Suprapubic skin (tissue), 4 donors: Measurements from ENCODE around the gene ANKMY1. TPM values are rescaled to one million over a fixed set of nuclear protein-coding genes. Genes with fewer than 3 reads are reported as not detected.

Source experiments
- DNase-seq, 2 donors: peaks; one replicate each; pipeline ENCODE4 v3.0.0-alpha.2; 2019; ENCODE audit warnings: low spot score in 2 of 2
- H3K27ac ChIP-seq: fragments of 200-600 bp; sonication (generic); one replicate; pipeline ENCODE4 v1.5.1; 2019
- H3K27me3 ChIP-seq: fragments of 200-600 bp; sonication (generic); one replicate; pipeline ENCODE4 v1.5.1; 2019
- H3K36me3 ChIP-seq: fragments of 200-600 bp; sonication (generic); one replicate; pipeline ENCODE4 v1.5.1; 2019
- H3K4me1 ChIP-seq: fragments of 200-600 bp; sonication (generic); one replicate; pipeline ENCODE4 v1.5.1; 2019
- H3K4me3 ChIP-seq: fragments of 200-600 bp; sonication (generic); one replicate; pipeline ENCODE4 v1.5.1; 2019; ENCODE audit warnings: mild to moderate bottlenecking
- H3K9me3 ChIP-seq: fragments of 200-600 bp; sonication (generic); one replicate; pipeline ENCODE4 v1.5.1; 2019
- EP300 ChIP-seq: sonication (generic); formaldehyde crosslinking; IDR thresholded peaks from one replicate; pipeline ENCODE4 v1.6.1; 2017; ENCODE audit warnings: antibody characterized with exemption
- POLR2A ChIP-seq, 2 donors: fragments of 450-650 bp; IDR thresholded peaks; one replicate each; pipeline ENCODE4 v1.6.1; 2017; ENCODE audit warnings: antibody characterized with exemption in 2 of 2, mild to moderate bottlenecking in 2 of 2, moderate library complexity in 2 of 2
- POLR2AphosphoS5 ChIP-seq, 3 donors: sonication (generic); formaldehyde crosslinking; IDR thresholded peaks; one replicate each; pipeline ENCODE4 v1.6.1; 2017; ENCODE audit warnings: antibody characterized with exemption in 3 of 3
- WGBS: methylation state at CpG from one replicate; pipeline ENCODE4 v1.1.5; 2018; 5-methylcytosine and 5-hydroxymethylcytosine counted together
- total RNA-seq, 4 donors: library from RNA; depleted of rRNA; stranded (reverse); fragments of >200 nt; gene quantifications; one replicate each; pipeline ENCODE4 v1.1.0, GENCODE V29; 2016
- TF ChIP-seq, protein P1 (sequence below), 2 donors: fragments of 200-600 bp in 1 of 2; fragments of 450-650 bp in 1 of 2; sonication (generic) in 1 of 2; IDR thresholded peaks; one replicate each; pipeline ENCODE4 v1.5.1; 2016 to 2019; ENCODE audit warnings: antibody characterized with exemption in 2 of 2, mild to moderate bottlenecking in 1 of 2, moderate library complexity in 1 of 2

Gene ANKMY1
- total RNA-seq, 4 donors from 2014 or later = 12.2 to 52.1 (median 23.0) TPM

- H3K4me3 ChIP-seq = no peak overlapping the region
- H3K9me3 ChIP-seq = no peaks in the 10 kb centered on the region
- peaks cover 71% of the 10 kb centered on the region for H3K36me3 ChIP-seq
- H3K27me3 ChIP-seq = no peaks in the 10 kb centered on the region
- no peak for DNase-seq
- WGBS = 79% methylated on average over 6 of the region's 6 CpGs
- no peak overlapping the region for H3K27ac ChIP-seq
- peaks cover 66% of the 10 kb centered on the region for H3K4me1 ChIP-seq
- TF ChIP-seq EP300 = no peak
- no peak for TF ChIP-seq POLR2A (IDR thresholded peaks at IDR 0.05)
- TF ChIP-seq POLR2AphosphoS5 (IDR thresholded peaks at IDR 0.05) = no peak
- TF ChIP-seq, protein P1, sequence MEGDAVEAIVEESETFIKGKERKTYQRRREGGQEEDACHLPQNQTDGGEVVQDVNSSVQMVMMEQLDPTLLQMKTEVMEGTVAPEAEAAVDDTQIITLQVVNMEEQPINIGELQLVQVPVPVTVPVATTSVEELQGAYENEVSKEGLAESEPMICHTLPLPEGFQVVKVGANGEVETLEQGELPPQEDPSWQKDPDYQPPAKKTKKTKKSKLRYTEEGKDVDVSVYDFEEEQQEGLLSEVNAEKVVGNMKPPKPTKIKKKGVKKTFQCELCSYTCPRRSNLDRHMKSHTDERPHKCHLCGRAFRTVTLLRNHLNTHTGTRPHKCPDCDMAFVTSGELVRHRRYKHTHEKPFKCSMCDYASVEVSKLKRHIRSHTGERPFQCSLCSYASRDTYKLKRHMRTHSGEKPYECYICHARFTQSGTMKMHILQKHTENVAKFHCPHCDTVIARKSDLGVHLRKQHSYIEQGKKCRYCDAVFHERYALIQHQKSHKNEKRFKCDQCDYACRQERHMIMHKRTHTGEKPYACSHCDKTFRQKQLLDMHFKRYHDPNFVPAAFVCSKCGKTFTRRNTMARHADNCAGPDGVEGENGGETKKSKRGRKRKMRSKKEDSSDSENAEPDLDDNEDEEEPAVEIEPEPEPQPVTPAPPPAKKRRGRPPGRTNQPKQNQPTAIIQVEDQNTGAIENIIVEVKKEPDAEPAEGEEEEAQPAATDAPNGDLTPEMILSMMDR (IDR thresholded peaks at IDR 0.05) = no peak
These were observed 18.2 kb upstream of the ANKMY1 start for GRCh38 chr2:240576036-240576435.

DNA sequence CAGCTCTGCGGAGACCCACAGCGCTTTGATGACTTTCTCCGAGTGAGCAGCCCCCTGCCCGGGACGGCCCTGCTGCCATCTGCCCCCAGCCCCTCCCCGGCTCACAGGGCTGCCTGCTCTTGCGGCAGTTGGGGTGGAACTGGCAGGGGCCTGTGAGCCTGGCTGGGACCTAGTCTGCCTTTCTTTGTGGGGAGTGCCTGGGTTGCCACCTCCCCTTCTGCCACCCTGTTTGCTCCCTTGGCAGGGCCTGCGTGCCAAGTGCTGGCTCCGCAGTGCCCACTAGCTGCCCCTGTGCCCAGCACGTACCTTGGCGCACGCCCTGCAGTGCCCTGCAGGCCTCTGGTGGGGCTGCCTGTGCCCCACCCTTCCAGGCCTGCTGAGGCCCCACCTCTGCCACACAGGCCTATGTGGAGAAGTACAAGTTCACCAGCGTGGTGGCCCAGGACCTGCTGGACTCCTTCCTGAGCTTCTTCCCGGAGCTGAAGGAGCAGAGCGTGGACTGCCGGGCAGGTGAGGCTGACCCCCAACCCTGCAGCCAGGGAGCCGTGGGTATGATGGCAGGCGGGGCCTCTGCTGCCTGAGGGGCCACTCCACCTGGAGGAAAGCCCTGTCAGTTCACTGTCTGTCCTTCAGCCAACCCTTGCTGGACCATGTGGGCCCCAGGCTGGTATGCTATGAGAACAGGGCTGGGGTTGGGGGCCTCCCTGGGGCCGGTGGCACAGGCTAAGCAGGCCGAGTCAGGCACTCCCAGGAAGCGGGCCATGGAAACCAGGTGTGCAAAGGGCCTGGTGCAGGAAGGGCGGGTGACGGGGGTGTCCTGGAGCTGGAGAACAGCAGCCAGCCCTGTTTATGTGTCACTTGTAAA is 17.5 kb upstream of the ANKMY1 start:
- peak overlapping the region; percentile 42 for H3K27ac ChIP-seq
- WGBS = 46% methylated on average over 11 of the region's 23 CpGs
- H3K9me3 ChIP-seq = no peaks in the 10 kb centered on the region
- no peaks in the 10 kb centered on the region for H3K27me3 ChIP-seq
- no peak for TF ChIP-seq POLR2A (IDR thresholded peaks at IDR 0.05)
- TF ChIP-seq, protein P1 (IDR thresholded peaks at IDR 0.05) = no peak
- TF ChIP-seq EP300 = no peak
- TF ChIP-seq POLR2AphosphoS5 (IDR thresholded peaks at IDR 0.05) = no peak
- H3K36me3 ChIP-seq = peaks cover 71% of the 10 kb centered on the region
- H3K4me3 ChIP-seq = no peak overlapping the region
- H3K4me1 ChIP-seq = peaks cover 70% of the 10 kb centered on the region
- DNase-seq = no peak

DNA sequence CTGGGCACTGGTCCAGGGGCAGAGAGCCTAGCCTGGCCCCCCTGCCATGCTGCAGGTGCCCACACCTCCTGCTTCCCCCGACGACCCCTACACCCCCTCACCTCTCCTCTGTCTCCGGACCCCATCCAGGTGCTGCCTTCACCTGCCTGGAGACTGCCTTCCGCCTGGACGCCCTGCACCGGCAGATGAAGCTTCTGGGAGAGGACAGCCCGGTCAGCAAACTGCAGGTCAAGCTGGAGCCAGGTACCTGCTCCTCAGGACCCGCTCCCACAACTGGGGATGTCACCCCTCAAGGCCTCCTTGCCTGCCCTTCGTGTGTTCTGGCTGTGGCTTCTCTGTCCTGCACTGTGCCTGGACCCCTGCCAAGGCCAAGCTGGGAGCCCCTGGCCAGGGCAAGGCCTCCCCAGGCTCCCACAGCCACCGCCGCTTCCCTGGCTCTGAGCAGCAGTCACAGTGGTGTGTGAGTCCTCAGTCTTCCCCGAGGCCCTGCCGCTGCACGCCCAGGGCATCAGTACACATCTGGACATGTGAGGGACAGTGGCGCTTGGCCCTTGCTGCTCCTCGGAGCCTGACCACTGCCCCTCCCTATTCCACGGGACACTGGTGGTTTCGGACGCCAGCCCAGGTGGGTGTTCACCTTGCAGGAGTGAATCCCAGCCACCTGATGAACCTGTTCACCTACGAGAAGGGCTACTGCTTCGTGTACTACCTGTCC is 16.8 kb upstream of the ANKMY1 start:
- H3K4me3 ChIP-seq = no peak overlapping the region
- H3K4me1 ChIP-seq = peaks cover 70% of the 10 kb centered on the region
- H3K27me3 ChIP-seq = no peaks in the 10 kb centered on the region
- H3K27ac ChIP-seq = peak overlapping the region; percentile 42
- TF ChIP-seq POLR2AphosphoS5 (IDR thresholded peaks at IDR 0.05) = no peak
- TF ChIP-seq, protein P1 (IDR thresholded peaks at IDR 0.05) = no peak
- H3K36me3 ChIP-seq = peaks cover 71% of the 10 kb centered on the region
- no peaks in the 10 kb centered on the region for H3K9me3 ChIP-seq
- no peak for DNase-seq
- WGBS = 82% methylated on average over 19 of the region's 21 CpGs

DNA sequence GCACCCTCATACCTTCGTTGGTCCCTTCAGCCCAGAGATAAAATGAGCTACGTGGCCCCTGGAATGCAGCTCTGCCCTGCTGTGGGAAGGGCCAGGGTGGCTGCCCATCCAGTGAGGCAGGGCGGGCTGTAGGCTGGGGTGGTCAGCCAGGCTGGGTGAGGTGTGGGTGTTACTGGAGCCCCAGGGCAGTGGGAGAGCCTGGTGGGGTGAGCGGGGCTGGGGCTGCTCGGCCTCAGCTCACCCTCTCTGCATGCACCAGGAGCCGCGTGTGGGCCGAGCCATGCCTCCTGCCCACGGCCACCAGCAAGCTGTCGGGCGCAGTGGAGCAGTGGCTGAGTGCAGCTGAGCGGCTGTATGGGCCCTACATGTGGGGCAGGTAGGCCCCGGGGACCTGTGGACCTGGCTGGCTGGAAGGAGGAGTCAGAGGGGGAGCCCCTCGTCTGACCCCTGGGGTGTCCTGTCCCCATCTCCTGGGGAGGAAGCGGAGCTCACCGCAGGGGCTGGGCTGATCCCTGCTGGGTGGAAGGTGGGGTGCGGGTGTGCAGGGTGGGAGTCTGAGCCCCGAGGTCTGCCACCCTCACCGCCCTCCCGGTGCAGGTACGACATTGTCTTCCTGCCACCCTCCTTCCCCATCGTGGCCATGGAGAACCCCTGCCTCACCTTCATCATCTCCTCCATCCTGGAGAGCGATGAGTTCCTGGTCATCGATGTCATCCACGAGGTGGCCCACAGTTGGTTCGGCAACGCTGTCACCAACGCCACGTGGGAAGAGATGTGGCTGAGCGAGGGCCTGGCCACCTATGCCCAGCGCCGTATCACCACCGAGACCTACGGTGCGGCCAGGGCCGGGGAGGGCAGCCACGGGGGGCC is 16.0 kb upstream of the ANKMY1 start:
- Histone ChIP-seq H3K27me3 (no peaks in the 10 kb centered on the region), H3K4me1 (peaks cover 69% of the 10 kb centered on the region), H3K9me3 (no peaks in the 10 kb centered on the region), H3K4me3 (no peak overlapping the region), H3K36me3 (peaks cover 71% of the 10 kb centered on the region), H3K27ac (no peak overlapping the region)
- WGBS = 91% methylated on average over 10 of the region's 37 CpGs
- no peak for TF ChIP-seq EP300
- TF ChIP-seq, protein P1 (IDR thresholded peaks at IDR 0.05) = no peak
- TF ChIP-seq POLR2AphosphoS5 (IDR thresholded peaks at IDR 0.05) = no peak
- no peak for DNase-seq
